HCT116 (cell line): ENCODE measurements around the gene ING3. TPM values are rescaled to one million over a fixed set of nuclear protein-coding genes. Genes with fewer than 3 reads are reported as not detected.

Source experiments
- ATAC-seq: fragments of 200-7000 bp; cut with Tn5 transposase; 2 replicates; pipeline ENCODE4 v1.9.1; 2020; ENCODE audit warnings: mild to moderate bottlenecking, moderate library complexity
- BruUV-seq: library from RNA; stranded (reverse); fragments of 400-500 nt; replicated peaks from 2 replicates; lab custom pipeline; 2021; lab: Mats Ljungman, UMichigan
- CTCF ChIA-PET: fragments of 300-600 bp; sonication (Branson Sonifier 250); formaldehyde crosslinking; loops from one replicate; lab custom pipeline; 2021; ENCODE audit warnings: antibody characterized with exemption; lab: Charles Lee
- POLR2A ChIA-PET: fragments of 300-600, 350-600 bp; sonication (Branson Sonifier 250); formaldehyde crosslinking; loops from one replicate; lab custom pipeline; 2021; ENCODE audit warnings: antibody characterized with exemption; lab: Charles Lee
- RAD21 ChIA-PET, 2 experiments: fragments of 300-600 bp; sonication (Branson Sonifier 250); formaldehyde crosslinking; loops; one replicate each; lab custom pipeline; 2023; ENCODE audit warnings: low total read pairs in 2 of 2; ENCODE audit not compliant: uncharacterized antibody in 2 of 2, unreplicated experiment in 2 of 2, low non-redundant PET in 1 of 2; lab: Charles Lee
- DNase-seq: peaks from one replicate; pipeline ENCODE4 v3.0.0-alpha.2; 2010; ENCODE audit warnings: low read depth, low spot score
- H2AFZ ChIP-seq: fragments of 200-600 bp; shearing (Covaris generic), sonication (generic); 2 replicates; pipeline ENCODE4 v1.6.1; 2017; ENCODE audit warnings: low read depth, mixed run types, mixed read lengths, antibody characterized with exemption, low read length; ENCODE audit not compliant: poor library complexity, severe bottlenecking
- H3K27ac ChIP-seq: 2 replicates; pipeline ENCODE4 v1.5.1; 2012; ENCODE audit warnings: low read depth, low read length
- H3K27me3 ChIP-seq: fragments of 200-600 bp; sonication (generic); 2 replicates; pipeline ENCODE4 v1.6.1; 2016; ENCODE audit warnings: mixed run types, low read length, mixed read lengths; ENCODE audit not compliant: insufficient read depth
- H3K36me3 ChIP-seq, 2 experiments: fragments of 200-500 bp in 1 of 2; fragments of 200-600 bp in 1 of 2; sonication (Bioruptor generic) in 1 of 2; sonication (generic) in 1 of 2; 2 replicates each; pipeline versions ENCODE4 v1.5.1 to v1.6.1; 2014 to 2016; ENCODE audit warnings: low read length in 2 of 2, inconsistent platforms in 1 of 2, mixed read lengths in 1 of 2, mixed run types in 1 of 2; ENCODE audit not compliant: insufficient read depth in 2 of 2, control insufficient read depth in 1 of 2
- H3K4me1 ChIP-seq, 2 experiments: fragments of 200-600 bp in 1 of 2; sonication (generic) in 1 of 2; 2 replicates each; pipeline versions ENCODE4 v1.5.1 to v1.6.1; 2012 to 2017; ENCODE audit warnings: low read length in 2 of 2, inconsistent platforms in 1 of 2, mild to moderate bottlenecking in 1 of 2, mixed read lengths in 1 of 2, mixed run types in 1 of 2, moderate library complexity in 1 of 2; ENCODE audit not compliant: insufficient read depth in 2 of 2, control insufficient read depth in 1 of 2
- H3K4me2 ChIP-seq: fragments of 200-600 bp; sonication (generic); 2 replicates; pipeline ENCODE4 v1.6.1; 2017; ENCODE audit warnings: mixed run types, low read length, mixed read lengths
- H3K4me3 ChIP-seq, 2 experiments: fragments of 200-600 bp in 1 of 2; sonication (generic) in 1 of 2; replicated peaks in 1 of 2; 2 replicates each; pipeline ENCODE4 v1.5.1; 2011 to 2016; ENCODE audit warnings: low read length in 2 of 2, control low read depth in 1 of 2, low read depth in 1 of 2, mild to moderate bottlenecking in 1 of 2, mixed read lengths in 1 of 2, mixed run types in 1 of 2
- H3K79me2 ChIP-seq: fragments of 200-600 bp; sonication (generic); 2 replicates; pipeline ENCODE4 v1.6.1; 2017; ENCODE audit warnings: mild to moderate bottlenecking, mixed run types, low read length, moderate library complexity, mixed read lengths; ENCODE audit not compliant: insufficient read depth
- H3K9ac ChIP-seq: fragments of 200-600 bp; sonication (generic); 2 replicates; pipeline ENCODE4 v1.6.1; 2016; ENCODE audit warnings: low read length, mixed read lengths
- H3K9me2 ChIP-seq: fragments of 200-600 bp; sonication (generic), shearing (Covaris generic); 2 replicates; pipeline ENCODE4 v1.6.1; 2017; ENCODE audit warnings: mixed run types, mild to moderate bottlenecking, moderate library complexity; ENCODE audit not compliant: insufficient read depth
- H3K9me3 ChIP-seq, 2 experiments: fragments of 200-500 bp in 1 of 2; fragments of 200-600 bp in 1 of 2; sonication (Bioruptor generic) in 1 of 2; sonication (generic) in 1 of 2; 2 replicates each; pipeline ENCODE4 v1.6.1; 2014 to 2017; ENCODE audit warnings: low read length in 2 of 2, mixed read lengths in 2 of 2, inconsistent platforms in 1 of 2, low read depth in 1 of 2, mild to moderate bottlenecking in 1 of 2, mixed run types in 1 of 2, moderate library complexity in 1 of 2; ENCODE audit not compliant: control insufficient read depth in 1 of 2, insufficient read depth in 1 of 2
- H4K20me1 ChIP-seq: fragments of 200-600 bp; sonication (generic), shearing (Covaris generic); 2 replicates; pipeline ENCODE4 v1.6.1; 2017; ENCODE audit warnings: mixed run types, mild to moderate bottlenecking, moderate library complexity; ENCODE audit not compliant: insufficient read depth
- CBX3 ChIP-seq: IDR thresholded peaks from 2 replicates; pipeline ENCODE4 v1.6.1; 2012; ENCODE audit warnings: low read depth
- EGR1 ChIP-seq: IDR thresholded peaks from 2 replicates; pipeline ENCODE4 v1.6.1; 2012; ENCODE audit warnings: low read depth
- EZH2phosphoT487 ChIP-seq: fragments of 200-600 bp; IDR thresholded peaks from 2 replicates; pipeline ENCODE4 v1.6.1; 2018; ENCODE audit warnings: antibody characterized with exemption, borderline replicate concordance
- RAD21 ChIP-seq: IDR thresholded peaks from 2 replicates; pipeline ENCODE4 v1.6.1; 2012; ENCODE audit warnings: low read depth, mild to moderate bottlenecking
- TCF7L2 ChIP-seq: IDR thresholded peaks from 2 replicates; pipeline ENCODE4 v1.7.0; 2011; ENCODE audit warnings: borderline replicate concordance, inconsistent platforms; ENCODE audit not compliant: insufficient read depth, insufficient read length; ENCODE audit errors: extremely low read depth
- intact Hi-C: fragments of 100-400 bp; cut with micrococcal nuclease; formaldehyde crosslinking; loops from 2 replicates; pipeline ENCODE4 v1.10.0; 2022
- total RNA-seq: library from RNA; stranded (reverse); gene quantifications from one replicate; pipeline ENCODE4 v1.2.1, GENCODE V29; 2021; ENCODE audit not compliant: unreplicated experiment
- TF ChIP-seq, protein P1 (sequence below): IDR thresholded peaks from 2 replicates; pipeline ENCODE4 v1.6.1; 2012
- TF ChIP-seq, protein P2 (sequence below), 3 experiments: fragments of 200-600 bp in 1 of 3; sonication (generic) in 1 of 3; IDR thresholded peaks in 2 of 3; conservative IDR thresholded peaks in 1 of 3; 2 replicates each; pipeline ENCODE4 v1.5.1; 2012 to 2017; ENCODE audit warnings: low read depth in 2 of 3, low read length in 2 of 3, antibody characterized with exemption in 1 of 3, borderline replicate concordance in 1 of 3, control low read depth in 1 of 3, mild to moderate bottlenecking in 1 of 3, mixed read lengths in 1 of 3, mixed run types in 1 of 3, moderate library complexity in 1 of 3; ENCODE audit not compliant: insufficient read depth in 1 of 3

Gene ING3
- total RNA-seq, 1 experiment from 2014 or later: 16.2 TPM

DNA sequence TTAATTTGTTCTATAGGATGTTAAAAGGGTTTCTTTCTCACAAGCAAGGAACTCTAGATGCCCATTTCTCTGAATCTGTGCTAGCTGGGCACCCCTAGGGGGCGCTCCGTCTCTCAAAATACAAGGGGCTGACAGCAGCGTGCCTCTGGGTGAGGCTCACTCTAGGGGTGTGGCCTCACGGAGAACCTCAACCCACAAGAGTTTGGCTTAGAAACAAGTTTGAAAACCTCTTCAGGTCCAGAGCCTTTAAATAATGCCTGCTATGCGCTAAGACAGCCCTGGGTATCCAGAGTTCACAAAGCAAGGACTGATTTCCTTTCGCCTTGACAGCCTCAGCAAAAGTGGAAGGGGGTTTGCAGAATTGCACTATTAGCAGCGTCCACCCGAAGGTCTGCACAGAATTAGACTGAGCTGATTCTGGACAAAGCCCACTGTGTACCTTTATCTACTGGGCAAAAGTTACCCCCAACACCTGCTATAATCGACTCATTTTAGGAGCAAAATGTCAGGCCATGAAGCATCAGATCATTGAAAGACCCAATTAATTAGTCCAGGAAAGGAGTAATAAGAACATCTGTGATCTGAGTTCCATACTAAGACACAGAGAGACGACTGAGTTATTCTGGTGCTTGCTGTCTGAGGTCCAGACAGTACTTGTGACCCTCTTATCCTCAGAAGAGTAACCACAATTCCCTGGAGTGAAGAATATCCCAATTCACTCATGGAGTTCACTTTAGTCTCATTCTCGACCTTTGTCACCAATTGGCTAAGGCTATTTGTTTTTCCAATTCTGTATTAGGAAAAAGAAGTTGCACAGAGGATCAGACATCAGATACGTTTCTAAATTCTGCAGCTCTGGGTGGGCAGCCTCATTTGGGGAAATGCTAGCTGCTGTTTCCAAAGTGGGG, 37.4 kb downstream of the ING3 start:
- intact Hi-C loops: loop anchor here (2.0 to 10.0 kb wide), 5 partner anchors 93 to 1007 kb away; no protein-coding TSS in a partner anchor
- Histone ChIP-seq H3K36me3 (no peaks in the 10 kb centered on the region), H3K9me2 (no peaks in the 10 kb centered on the region), H3K4me2 (peak overlapping the region; percentile 87), H3K4me1 (peaks cover 0 to 15% of the 10 kb centered on the region in 2 experiments; a peak in 1 of 4 replicates), H3K27ac (no peak overlapping the region), H2AFZ (peak overlapping the region; percentile 93), H3K27me3 (no peaks in the 10 kb centered on the region), H3K4me3 (peak overlapping the region; percentile 45 to 60), H3K9me3 (no peaks in the 10 kb centered on the region), H3K79me2 (no peaks in the 10 kb centered on the region), H3K9ac (peak overlapping the region; percentile 5; the same call in 1 of the 2 replicates), H4K20me1 (no peaks in the 10 kb centered on the region)
- no TSS peak for BruUV-seq
- ChIA-PET POLR2A (no interaction called here), RAD21 (interaction anchor here (0.7 to 1.7 kb wide), 4 partner anchors 8 to 120 kb away, joined by 3 to 6 read pairs (median 4); no protein-coding TSS in a partner anchor), CTCF (interaction anchor here (0.6 to 2.9 kb wide), 8 partner anchors 8 to 1006 kb away, joined by 3 to 23 read pairs (median 4); no protein-coding TSS in a partner anchor)
- DNase-seq (peak; percentile 81), ATAC-seq (peak; percentile 92)
- TF ChIP-seq CBX3 (peak; percentile 66), RAD21 (peak; percentile 90), EGR1 (0 out of 2 replicates have a peak, but pooled peaks have one; percentile 14), EZH2phosphoT487 (no peak), TCF7L2 (no peak)
- TF ChIP-seq, protein P1, sequence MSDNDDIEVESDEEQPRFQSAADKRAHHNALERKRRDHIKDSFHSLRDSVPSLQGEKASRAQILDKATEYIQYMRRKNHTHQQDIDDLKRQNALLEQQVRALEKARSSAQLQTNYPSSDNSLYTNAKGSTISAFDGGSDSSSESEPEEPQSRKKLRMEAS: peak; percentile 63
- TF ChIP-seq, protein P2, sequence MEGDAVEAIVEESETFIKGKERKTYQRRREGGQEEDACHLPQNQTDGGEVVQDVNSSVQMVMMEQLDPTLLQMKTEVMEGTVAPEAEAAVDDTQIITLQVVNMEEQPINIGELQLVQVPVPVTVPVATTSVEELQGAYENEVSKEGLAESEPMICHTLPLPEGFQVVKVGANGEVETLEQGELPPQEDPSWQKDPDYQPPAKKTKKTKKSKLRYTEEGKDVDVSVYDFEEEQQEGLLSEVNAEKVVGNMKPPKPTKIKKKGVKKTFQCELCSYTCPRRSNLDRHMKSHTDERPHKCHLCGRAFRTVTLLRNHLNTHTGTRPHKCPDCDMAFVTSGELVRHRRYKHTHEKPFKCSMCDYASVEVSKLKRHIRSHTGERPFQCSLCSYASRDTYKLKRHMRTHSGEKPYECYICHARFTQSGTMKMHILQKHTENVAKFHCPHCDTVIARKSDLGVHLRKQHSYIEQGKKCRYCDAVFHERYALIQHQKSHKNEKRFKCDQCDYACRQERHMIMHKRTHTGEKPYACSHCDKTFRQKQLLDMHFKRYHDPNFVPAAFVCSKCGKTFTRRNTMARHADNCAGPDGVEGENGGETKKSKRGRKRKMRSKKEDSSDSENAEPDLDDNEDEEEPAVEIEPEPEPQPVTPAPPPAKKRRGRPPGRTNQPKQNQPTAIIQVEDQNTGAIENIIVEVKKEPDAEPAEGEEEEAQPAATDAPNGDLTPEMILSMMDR (IDR thresholded peaks at IDR 0.05 in 2 of 3, conservative IDR thresholded peaks at IDR 0.05 in 1 of 3; ENCODE audit: borderline replicate concordance in 1 of 3, insufficient read depth in 1 of 3, low read depth in 2 of 3, low read length in 2 of 3): peak; percentile 87 to 98 (median 98)
